Glomerular visceral epithelial cell (primary cell): ENCODE data around the gene SPAG8.

Source experiments
- DNase-seq: peaks from one replicate; pipeline ENCODE4 v3.0.0-alpha.2; 2016; ENCODE audit errors: extremely low spot score

Gene SPAG8

GRCh38 chr9:35810122-35810521 lies 1.9 kb downstream of the SPAG8 start:
- DNase-seq: no peak

GRCh38 chr9:35808433-35808832 lies 3.6 kb downstream of the SPAG8 start:
- no peak for DNase-seq

GRCh38 chr9:35806101-35806500 lies 6.0 kb downstream of the SPAG8 start:
- no peak for DNase-seq

- DNase-seq: no peak
These were observed 10.5 kb downstream of the SPAG8 start for GRCh38 chr9:35801328-35802128.

GRCh38 chr9:35800530-35800929 lies 11.5 kb downstream of the SPAG8 start:
- DNase-seq: no peak

GRCh38 chr9:35798658-35799374 lies 13.2 kb downstream of the SPAG8 start:
- peak; percentile 71 for DNase-seq

GRCh38 chr9:35797311-35798109 lies 14.6 kb downstream of the SPAG8 start:
- no peak for DNase-seq

- no peak for DNase-seq
These were observed 16.4 kb downstream of the SPAG8 start for GRCh38 chr9:35795695-35796094.

GRCh38 chr9:35793461-35793860 lies 18.6 kb downstream of the SPAG8 start:
- no peak for DNase-seq

- no peak for DNase-seq
These were observed 19.2 kb downstream of the SPAG8 start for GRCh38 chr9:35792826-35793225.

- DNase-seq: no peak
These were observed 19.8 kb downstream of the SPAG8 start for GRCh38 chr9:35792024-35792813.

- peak; percentile 40 for DNase-seq
These were observed 20.7 kb downstream of the SPAG8 start, which contains the start of gene NPR2 for GRCh38 chr9:35791297-35791921. NPR2 (plus strand) TSS chr9:35791591; CDS start chr9:35792409, 818 bp downstream.

- peak; percentile 83 for DNase-seq
These were observed 21.4 kb downstream of the SPAG8 start for GRCh38 chr9:35790385-35791296.

- no peak for DNase-seq
These were observed 22.1 kb downstream of the SPAG8 start for GRCh38 chr9:35790025-35790384.

GRCh38 chr9:35789541-35789940 lies 22.5 kb downstream of the SPAG8 start:
- DNase-seq: no peak

GRCh38 chr9:35783418-35783817 lies 28.6 kb downstream of the SPAG8 start:
- no peak for DNase-seq

- no peak for DNase-seq
These were observed 31.0 kb downstream of the SPAG8 start for GRCh38 chr9:35781066-35781465.

- DNase-seq: no peak
These were observed 33.6 kb downstream of the SPAG8 start for GRCh38 chr9:35778496-35778895.

GRCh38 chr9:35776018-35776417 lies 36.0 kb downstream of the SPAG8 start:
- no peak for DNase-seq
